ENCODE measurements around the gene POLR3H. TPM values are rescaled to one million over a fixed set of nuclear protein-coding genes. Genes with fewer than 3 reads are reported as not detected.

The POLR3H gene
- total and polyA plus RNA-seq, 2 of the 4 experiments (the other 2 are of a cell fraction): 37.8 to 67.8 TPM

DNA sequence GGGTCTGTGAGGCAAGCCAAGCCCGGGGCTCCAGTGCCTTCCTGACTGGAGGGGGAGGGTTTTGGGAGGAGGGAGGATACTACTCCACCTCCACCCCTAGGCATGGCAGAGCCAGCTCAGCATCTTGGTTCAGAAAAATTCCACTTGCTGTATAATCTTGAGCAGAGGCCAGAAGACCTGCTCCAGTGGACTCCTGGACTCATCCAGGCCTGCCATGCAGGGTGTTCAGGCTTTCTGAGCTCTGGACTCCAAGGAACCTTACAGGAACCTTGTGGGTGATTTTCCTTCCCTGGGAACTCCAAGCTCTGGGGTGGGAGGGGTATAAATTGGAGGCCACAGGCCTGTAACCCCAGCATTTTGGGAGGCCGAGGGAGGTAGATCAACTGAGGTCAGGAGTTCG lies 26.0 kb upstream of the POLR3H start:
- Histone ChIP-seq H3K14ac (replicated peaks; ENCODE audit: low read depth, low read length) (no peak overlapping the region), H3K4me3 (ENCODE audit: insufficient read depth, low read depth, low read length) (no peak overlapping the region), H3K9me1 (ENCODE audit: insufficient read depth, low read length) (no peaks in the 10 kb centered on the region; the same call in 1 of the 2 replicates), H4K8ac (ENCODE audit: low read depth in 2 of 2, low read length in 2 of 2) (no peak overlapping the region), H3K4me1 (ENCODE audit: control insufficient read depth, insufficient read depth, low read length) (peaks cover 13% of the 10 kb centered on the region), H3K36me3 (ENCODE audit: control insufficient read depth, insufficient read depth, low read length) (peaks cover 32% of the 10 kb centered on the region; the same call in 1 of the 2 replicates), H2AK5ac (ENCODE audit: low read depth, low read length) (no peak overlapping the region), H3K4me2 (ENCODE audit: low read depth, low read length) (no peak overlapping the region), H3K9ac (ENCODE audit: low read depth, low read length) (no peak overlapping the region), H2BK120ac (ENCODE audit: low read depth, low read length) (no peak overlapping the region), H3K23ac (ENCODE audit: low read depth, low read length) (no peak overlapping the region), H3K18ac (ENCODE audit: low read depth, low read length) (no peak overlapping the region), H3K27ac (ENCODE audit: insufficient read depth, low read length) (no peak overlapping the region), H4K91ac (ENCODE audit: insufficient read depth, low read depth, low read length) (no peak overlapping the region; the same call in 1 of the 2 replicates), H4K20me1 (ENCODE audit: insufficient read depth, low read length) (peaks cover 3% of the 10 kb centered on the region; the same call in 1 of the 2 replicates), H3K27me3 (ENCODE audit: control insufficient read depth, insufficient read depth, low read length) (no peaks in the 10 kb centered on the region), H2AFZ (replicated peaks; ENCODE audit: low read length, poor library complexity) (no peak overlapping the region), H4K5ac (ENCODE audit: low read depth, low read length) (no peak overlapping the region), H3K4ac (ENCODE audit: low read depth, low read length) (no peak overlapping the region), H2BK20ac (ENCODE audit: low read depth, low read length) (no peak overlapping the region), H2BK15ac (ENCODE audit: low read depth, low read length) (no peak overlapping the region), H2BK5ac (ENCODE audit: low read depth, low read length, poor library complexity, severe bottlenecking) (no peak overlapping the region), H3K56ac (ENCODE audit: extremely low read depth, insufficient read depth, low read length) (no peak overlapping the region), H3K79me1 (ENCODE audit: low read depth in 1 of 2, low read length in 2 of 2) (peaks cover 6 to 41% of the 10 kb centered on the region in 2 experiments), H3K9me3 (ENCODE audit: control insufficient read depth, insufficient read depth, low read length) (no peaks in the 10 kb centered on the region), H2AK9ac (replicated peaks; ENCODE audit: low read depth, low read length, poor library complexity) (no peak overlapping the region)
- dilution Hi-C loops (cut with HindIII; ENCODE audit: low sequenced_read_pairs, unreplicated experiment): no loop called here
- CTCF ChIA-PET: no interaction called here
- WGBS, 2 experiments (ENCODE audit: extremely low coverage in 2 of 2, insufficient read length in 1 of 2): no CpG with 5 or more reads among the region's 3 CpGs
- no TSS peak for BruUV-seq (replicated peaks)
- DNase-seq (no peak), ATAC-seq (ENCODE audit: low read depth) (no peak)
- in situ Hi-C loops (cut with MboI; ENCODE audit: low sequenced_read_pairs): no loop called here
- TF ChIP-seq RFX5 (IDR thresholded peaks at IDR 0.05; ENCODE audit: low read depth, low read length) (no peak), BHLHE40 (IDR thresholded peaks at IDR 0.05; ENCODE audit: low read depth, low read length) (no peak), RAD21 (IDR thresholded peaks at IDR 0.05; ENCODE audit: low read length) (no peak), RCOR1 (IDR thresholded peaks at IDR 0.05; ENCODE audit: insufficient replicate concordance, low read length) (no peak), CEBPB (IDR thresholded peaks at IDR 0.05; ENCODE audit: low read depth, low read length) (no peak), MAZ (IDR thresholded peaks at IDR 0.05; ENCODE audit: borderline replicate concordance, low read depth, low read length) (no peak), NFE2L2 (IDR thresholded peaks at IDR 0.05; ENCODE audit: low read depth, low read length) (no peak), CHD1 (IDR thresholded peaks at IDR 0.05; ENCODE audit: low read depth, low read length) (no peak)
- TF ChIP-seq, protein P1, sequence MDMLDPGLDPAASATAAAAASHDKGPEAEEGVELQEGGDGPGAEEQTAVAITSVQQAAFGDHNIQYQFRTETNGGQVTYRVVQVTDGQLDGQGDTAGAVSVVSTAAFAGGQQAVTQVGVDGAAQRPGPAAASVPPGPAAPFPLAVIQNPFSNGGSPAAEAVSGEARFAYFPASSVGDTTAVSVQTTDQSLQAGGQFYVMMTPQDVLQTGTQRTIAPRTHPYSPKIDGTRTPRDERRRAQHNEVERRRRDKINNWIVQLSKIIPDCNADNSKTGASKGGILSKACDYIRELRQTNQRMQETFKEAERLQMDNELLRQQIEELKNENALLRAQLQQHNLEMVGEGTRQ (IDR thresholded peaks at IDR 0.05; ENCODE audit: low read depth, low read length): no peak
- TF ChIP-seq, protein P2, sequence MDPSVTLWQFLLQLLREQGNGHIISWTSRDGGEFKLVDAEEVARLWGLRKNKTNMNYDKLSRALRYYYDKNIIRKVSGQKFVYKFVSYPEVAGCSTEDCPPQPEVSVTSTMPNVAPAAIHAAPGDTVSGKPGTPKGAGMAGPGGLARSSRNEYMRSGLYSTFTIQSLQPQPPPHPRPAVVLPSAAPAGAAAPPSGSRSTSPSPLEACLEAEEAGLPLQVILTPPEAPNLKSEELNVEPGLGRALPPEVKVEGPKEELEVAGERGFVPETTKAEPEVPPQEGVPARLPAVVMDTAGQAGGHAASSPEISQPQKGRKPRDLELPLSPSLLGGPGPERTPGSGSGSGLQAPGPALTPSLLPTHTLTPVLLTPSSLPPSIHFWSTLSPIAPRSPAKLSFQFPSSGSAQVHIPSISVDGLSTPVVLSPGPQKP (IDR thresholded peaks at IDR 0.05; ENCODE audit: borderline replicate concordance, low read depth, low read length): no peak
- POLR2A ChIA-PET (ENCODE audit: unreplicated experiment): no interaction called here
- intact Hi-C loops (cut with micrococcal nuclease): no loop called here
